Right lobe of liver (tissue), 6 donors: ENCODE data around the gene YPEL5. TPM values are rescaled to one million over a fixed set of nuclear protein-coding genes. Genes with fewer than 3 reads are reported as not detected.
"Not testable (repeated sequence)": the region's sequence is repeated elsewhere in the genome, so short reads cannot be mapped to it uniquely, and the experiment has no call there.

ENCODE experiments used
- ATAC-seq, 4 donors: fragments of 200-7000 bp; cut with Tn5 transposase; one replicate each; pipeline ENCODE4 v1.9.1; 2020; ENCODE audit warnings: mild to moderate bottlenecking in 4 of 4, moderate library complexity in 4 of 4
- DNase-seq, 3 donors: peaks; one replicate each; pipeline ENCODE4 v3.0.0-alpha.2; 2020
- H3K27ac ChIP-seq, 3 donors: fragments of 200-600 bp; one replicate each; pipeline ENCODE4 v1.8.0; 2022
- H3K27me3 ChIP-seq, 2 donors: fragments of 200-600 bp; one replicate each; pipeline ENCODE4 v1.8.0; 2022
- H3K36me3 ChIP-seq, 4 donors: fragments of 200-600 bp; sonication (generic) in 1 of 4; one replicate each; pipeline versions ENCODE4 v1.5.1 to v1.8.0; 2017 to 2022; ENCODE audit warnings: control low read depth in 1 of 4
- H3K4me1 ChIP-seq, 4 donors: fragments of 200-600 bp; sonication (generic) in 1 of 4; one replicate each; pipeline versions ENCODE4 v1.5.1 to v1.8.0; 2017 to 2022; ENCODE audit warnings: control low read depth in 1 of 4
- H3K4me3 ChIP-seq, 3 donors: fragments of 200-600 bp; one replicate each; pipeline ENCODE4 v1.8.0; 2022
- H3K9me3 ChIP-seq, 4 donors: fragments of 200-600 bp; sonication (generic) in 1 of 4; one replicate each; pipeline versions ENCODE4 v1.5.1 to v1.8.0; 2017 to 2022; ENCODE audit warnings: control low read depth in 1 of 4
- CTCF ChIP-seq, 4 donors: fragments of 200-600 bp in 3 of 4; fragments of 450-650 bp in 1 of 4; IDR thresholded peaks; one replicate each; pipeline versions ENCODE4 v1.5.1 to v1.8.0; 2016 to 2022; ENCODE audit warnings: antibody characterized with exemption in 4 of 4, mild to moderate bottlenecking in 2 of 4
- POLR2A ChIP-seq: fragments of 450-650 bp; IDR thresholded peaks from one replicate; pipeline ENCODE4 v1.6.1; 2017; ENCODE audit warnings: antibody characterized with exemption, mild to moderate bottlenecking
- WGBS: methylation state at CpG from one replicate; pipeline ENCODE4 v1.1.6; 2018; ENCODE audit warnings: low coverage, low lambda C conversion rate; ENCODE audit not compliant: insufficient coverage; ENCODE audit errors: missing lambda C conversion rate; 5-methylcytosine and 5-hydroxymethylcytosine counted together
- intact Hi-C, 2 donors: fragments of 100-400 bp; cut with DNase I; formaldehyde crosslinking; loops; one replicate each; pipeline versions ENCODE4 v1.11.2 to v1.14.1; 2022
- total RNA-seq, 6 experiments: library from RNA; depleted of rRNA in 2 of 6; stranded (reverse); fragments of >200 nt in 2 of 6; fragmentation: NEBNext Ultra II Directional in 3 of 6; extraction: Animal tissue kit (Norgen Biotek cat#: 25700) in 3 of 6; gene quantifications; one replicate each; pipeline versions ENCODE4 v1.1.0 to v1.2.4, GENCODE V29; 2016 to 2023
- donor health status: DM: no; HTN: yes; CAD: no.
- donor health status: DM: no; HTN: no; CAD: no.
- donor health status: DM: no; HTN: no; CAD: no.
- donor health status: DM: no; HTN: yes; CAD: no.
- donor health status: DM: no; HTN: yes; CAD: no.

The YPEL5 gene
- total RNA-seq, 6 experiments from 2014 or later, result 22.7 to 49.2 (median 39.6) TPM

GRCh38 chr2:30110773-30111172 lies 36.0 kb upstream of the YPEL5 start:
- no peaks in the 10 kb centered on the region for H3K9me3 ChIP-seq
- TF ChIP-seq POLR2A (no peak), CTCF (IDR thresholded peaks at IDR 0.05) (no peak)
- 72% methylated on average over 6 of the region's 6 CpGs for WGBS

GRCh38 chr2:30111186-30111585 lies 35.6 kb upstream of the YPEL5 start:
- WGBS, result 52% methylated on average over 3 of the region's 19 CpGs
- H3K27ac ChIP-seq, DNase-seq, H3K4me1 ChIP-seq, H3K36me3 ChIP-seq, H3K27me3 ChIP-seq, H3K9me3 ChIP-seq, ATAC-seq, intact Hi-C loops, H3K4me3 ChIP-seq: not testable (repeated sequence)

More at GRCh38 chr2:30110773-30111172, 36.0 kb upstream of the YPEL5 start:
- H3K4me3 ChIP-seq, result no peak overlapping the region
- H3K36me3 ChIP-seq, result no peaks in the 10 kb centered on the region
- intact Hi-C loops, result no loop called here
- no peaks in the 10 kb centered on the region for H3K4me1 ChIP-seq
- no peak overlapping the region for H3K27ac ChIP-seq
- H3K27me3 ChIP-seq, result no peaks in the 10 kb centered on the region
- DNase-seq, result no peak
- no peak for ATAC-seq

GRCh38 chr2:30112561-30112960 lies 34.2 kb upstream of the YPEL5 start:
- no peak overlapping the region for H3K27ac ChIP-seq
- H3K36me3 ChIP-seq, result no peaks in the 10 kb centered on the region
- H3K9me3 ChIP-seq, result no peaks in the 10 kb centered on the region
- intact Hi-C loops, result no loop called here
- ATAC-seq (no peak), DNase-seq (no peak)
- no peak overlapping the region for H3K4me3 ChIP-seq
- no peaks in the 10 kb centered on the region for H3K27me3 ChIP-seq
- WGBS, result 82% methylated on average over 7 of the region's 10 CpGs
- no peak for TF ChIP-seq POLR2A
- no peaks in the 10 kb centered on the region for H3K4me1 ChIP-seq

GRCh38 chr2:30113617-30114293 lies 33.1 kb upstream of the YPEL5 start:
- ATAC-seq (peak; percentile 47 to 58 (median 56)), DNase-seq (no peak)
- no peaks in the 10 kb centered on the region for H3K9me3 ChIP-seq
- TF ChIP-seq POLR2A, result no peak
- no peak for TF ChIP-seq CTCF (IDR thresholded peaks at IDR 0.05)
- H3K27ac ChIP-seq, result no peak overlapping the region
- no peak overlapping the region for H3K4me3 ChIP-seq
- no peaks in the 10 kb centered on the region for H3K27me3 ChIP-seq
- no peaks in the 10 kb centered on the region for H3K36me3 ChIP-seq
- 52% methylated on average over 5 of the region's 5 CpGs for WGBS
- intact Hi-C loops, result no loop called here
- H3K4me1 ChIP-seq, result no peaks in the 10 kb centered on the region

- Histone ChIP-seq H3K36me3 (no peaks in the 10 kb centered on the region), H3K27ac (no peak overlapping the region), H3K27me3 (no peaks in the 10 kb centered on the region), H3K9me3 (no peaks in the 10 kb centered on the region), H3K4me3 (no peak overlapping the region), H3K4me1 (no peaks in the 10 kb centered on the region)
- peak; percentile 94 to 99 (median 96) for ATAC-seq
- no peak for TF ChIP-seq POLR2A
- peak; percentile 90 to 97 (median 90) for TF ChIP-seq CTCF (IDR thresholded peaks at IDR 0.05)
- DNase-seq, result peak; percentile 73 to 77 (median 73)
- 58% methylated on average over 19 of the region's 19 CpGs for WGBS
- intact Hi-C loops, result no loop called here
Measured at GRCh38 chr2:30115141-30115980, 31.4 kb upstream of the YPEL5 start.
